Activated T-helper 2 cell treated with anti-CD3 and anti-CD28 coated beads, Interferon-gamma antibody, Interleukin-2, Interleukin-4, amounts not matched to agents 10 μg/mL and 5 μg/mL and 100 μg/mL, durations not matched to agents 14 hours and 24 hours and 36 hours (primary cell): Measurements from ENCODE around the gene CNTNAP2. TPM values are rescaled to one million over a fixed set of nuclear protein-coding genes. Genes with fewer than 3 reads are reported as not detected.

ENCODE experiments used
- DNase-seq: peaks from one replicate; pipeline ENCODE4 v3.0.0; 2021; ENCODE audit warnings: low spot score
- H3K27ac Mint-ChIP-seq: one replicate; pipeline ENCODE4 v1.8.0; 2021; ENCODE audit warnings: mixed read lengths
- H3K27me3 Mint-ChIP-seq: one replicate; pipeline ENCODE4 v1.8.0; 2021; ENCODE audit warnings: low read depth, mixed read lengths
- H3K36me3 Mint-ChIP-seq: one replicate; pipeline ENCODE4 v1.8.0; 2021; ENCODE audit warnings: low read depth, mixed read lengths
- H3K4me1 Mint-ChIP-seq: one replicate; pipeline ENCODE4 v1.8.0; 2021; ENCODE audit warnings: low read depth, mixed read lengths
- H3K4me3 Mint-ChIP-seq: one replicate; pipeline ENCODE4 v1.8.0; 2021; ENCODE audit warnings: low read depth, mild to moderate bottlenecking, moderate library complexity, mixed read lengths
- H3K9me3 Mint-ChIP-seq: one replicate; pipeline ENCODE4 v1.8.0; 2021; ENCODE audit warnings: mixed read lengths
- intact Hi-C: fragments of 100-400 bp; cut with micrococcal nuclease; formaldehyde crosslinking; loops from one replicate; pipeline ENCODE4 v1.15.1; 2023
- total RNA-seq: library from RNA; stranded (reverse); gene quantifications from 2 replicates; pipeline ENCODE4 v1.2.3, GENCODE V29; 2022

Gene CNTNAP2
- total RNA-seq, 1 donor from 2014 or later: not detected

- DNase-seq: no peak
- H3K27me3 Mint-ChIP-seq: no peaks in the 10 kb centered on the region
- H3K27ac Mint-ChIP-seq: no peak overlapping the region
- no peaks in the 10 kb centered on the region for H3K4me1 Mint-ChIP-seq
- no peaks in the 10 kb centered on the region for H3K9me3 Mint-ChIP-seq
- no peaks in the 10 kb centered on the region for H3K36me3 Mint-ChIP-seq
- H3K4me3 Mint-ChIP-seq: no peak overlapping the region
- intact Hi-C loops: no loop called here
These were observed 2114.3 kb downstream of the CNTNAP2 start for GRCh38 chr7:148230883-148231282.

GRCh38 chr7:148232784-148233183, 2116.2 kb downstream of the CNTNAP2 start:
- no peak overlapping the region for H3K27ac Mint-ChIP-seq
- H3K27me3 Mint-ChIP-seq: no peaks in the 10 kb centered on the region
- DNase-seq: no peak
- no peak overlapping the region for H3K4me3 Mint-ChIP-seq
- no peaks in the 10 kb centered on the region for H3K4me1 Mint-ChIP-seq
- intact Hi-C loops: no loop called here
- no peaks in the 10 kb centered on the region for H3K36me3 Mint-ChIP-seq
- H3K9me3 Mint-ChIP-seq: no peaks in the 10 kb centered on the region

GRCh38 chr7:148234715-148235114, 2118.1 kb downstream of the CNTNAP2 start:
- Mint-ChIP-seq H3K27me3 (no peaks in the 10 kb centered on the region), H3K4me1 (no peaks in the 10 kb centered on the region), H3K27ac (no peak overlapping the region), H3K9me3 (no peaks in the 10 kb centered on the region), H3K4me3 (no peak overlapping the region), H3K36me3 (no peaks in the 10 kb centered on the region)
- DNase-seq: no peak
- intact Hi-C loops: no loop called here

- Mint-ChIP-seq H3K27ac (no peak overlapping the region), H3K9me3 (no peaks in the 10 kb centered on the region), H3K4me3 (no peak overlapping the region), H3K36me3 (no peaks in the 10 kb centered on the region), H3K4me1 (peaks cover 3% of the 10 kb centered on the region), H3K27me3 (peaks cover 15% of the 10 kb centered on the region)
- DNase-seq: no peak
- intact Hi-C loops: no loop called here
These were observed 2122.2 kb downstream of the CNTNAP2 start for GRCh38 chr7:148238761-148239325.

GRCh38 chr7:148241700-148242293, 2125.2 kb downstream of the CNTNAP2 start:
- no peaks in the 10 kb centered on the region for H3K9me3 Mint-ChIP-seq
- H3K27ac Mint-ChIP-seq: no peak overlapping the region
- no peaks in the 10 kb centered on the region for H3K36me3 Mint-ChIP-seq
- intact Hi-C loops: no loop called here
- H3K4me3 Mint-ChIP-seq: no peak overlapping the region
- peaks cover 15% of the 10 kb centered on the region for H3K27me3 Mint-ChIP-seq
- no peak for DNase-seq
- H3K4me1 Mint-ChIP-seq: peaks cover 3% of the 10 kb centered on the region

- intact Hi-C loops: no loop called here
- H3K27ac Mint-ChIP-seq: no peak overlapping the region
These were observed 2125.8 kb downstream of the CNTNAP2 start for GRCh38 chr7:148242294-148242821.

GRCh38 chr7:148245381-148245780, 2128.8 kb downstream of the CNTNAP2 start:
- intact Hi-C loops: no loop called here
- Mint-ChIP-seq H3K36me3 (no peaks in the 10 kb centered on the region), H3K9me3 (no peaks in the 10 kb centered on the region), H3K27ac (no peak overlapping the region), H3K4me3 (no peak overlapping the region), H3K27me3 (peaks cover 14% of the 10 kb centered on the region), H3K4me1 (peaks cover 3% of the 10 kb centered on the region)
- DNase-seq: no peak

More at GRCh38 chr7:148242294-148242821, 2125.8 kb downstream of the CNTNAP2 start:
- Mint-ChIP-seq H3K9me3 (no peaks in the 10 kb centered on the region), H3K36me3 (no peaks in the 10 kb centered on the region), H3K27me3 (peaks cover 15% of the 10 kb centered on the region), H3K4me1 (peaks cover 3% of the 10 kb centered on the region), H3K4me3 (no peak overlapping the region)
- no peak for DNase-seq

- no peaks in the 10 kb centered on the region for H3K27me3 Mint-ChIP-seq
- H3K36me3 Mint-ChIP-seq: no peaks in the 10 kb centered on the region
- intact Hi-C loops: no loop called here
- H3K4me3 Mint-ChIP-seq: no peak overlapping the region
- peaks cover 16% of the 10 kb centered on the region for H3K9me3 Mint-ChIP-seq
- DNase-seq: no peak
- H3K27ac Mint-ChIP-seq: no peak overlapping the region
- H3K4me1 Mint-ChIP-seq: no peaks in the 10 kb centered on the region
These were observed 2137.0 kb downstream of the CNTNAP2 start for GRCh38 chr7:148253629-148254028.

GRCh38 chr7:148255333-148255732, 2138.7 kb downstream of the CNTNAP2 start:
- Mint-ChIP-seq H3K27ac (no peak overlapping the region), H3K4me3 (no peak overlapping the region), H3K27me3 (no peaks in the 10 kb centered on the region), H3K9me3 (peaks cover 16% of the 10 kb centered on the region), H3K4me1 (no peaks in the 10 kb centered on the region), H3K36me3 (no peaks in the 10 kb centered on the region)
- no peak for DNase-seq
- intact Hi-C loops: no loop called here

GRCh38 chr7:148256433-148256832, 2139.8 kb downstream of the CNTNAP2 start:
- Mint-ChIP-seq H3K9me3 (peaks cover 10% of the 10 kb centered on the region), H3K36me3 (no peaks in the 10 kb centered on the region), H3K4me3 (no peak overlapping the region), H3K4me1 (no peaks in the 10 kb centered on the region), H3K27me3 (no peaks in the 10 kb centered on the region), H3K27ac (no peak overlapping the region)
- no peak for DNase-seq
- intact Hi-C loops: no loop called here

- no peaks in the 10 kb centered on the region for H3K9me3 Mint-ChIP-seq
- no peak for DNase-seq
- intact Hi-C loops: no loop called here
- no peak overlapping the region for H3K4me3 Mint-ChIP-seq
- no peaks in the 10 kb centered on the region for H3K36me3 Mint-ChIP-seq
- H3K27ac Mint-ChIP-seq: no peak overlapping the region
- peaks cover 7% of the 10 kb centered on the region for H3K4me1 Mint-ChIP-seq
- peaks cover 8% of the 10 kb centered on the region for H3K27me3 Mint-ChIP-seq
These were observed 2144.0 kb downstream of the CNTNAP2 start for GRCh38 chr7:148260599-148260998.

GRCh38 chr7:148261523-148261922, 2144.9 kb downstream of the CNTNAP2 start:
- H3K9me3 Mint-ChIP-seq: no peaks in the 10 kb centered on the region
- H3K4me3 Mint-ChIP-seq: no peak overlapping the region
- intact Hi-C loops: no loop called here
- peaks cover 7% of the 10 kb centered on the region for H3K4me1 Mint-ChIP-seq
- H3K27me3 Mint-ChIP-seq: peaks cover 8% of the 10 kb centered on the region
- no peak for DNase-seq
- no peak overlapping the region for H3K27ac Mint-ChIP-seq
- H3K36me3 Mint-ChIP-seq: no peaks in the 10 kb centered on the region

GRCh38 chr7:148261996-148262688, 2145.5 kb downstream of the CNTNAP2 start:
- no peak for DNase-seq
- Mint-ChIP-seq H3K36me3 (no peaks in the 10 kb centered on the region), H3K4me3 (no peak overlapping the region), H3K27me3 (peaks cover 8% of the 10 kb centered on the region), H3K27ac (no peak overlapping the region), H3K4me1 (peaks cover 7% of the 10 kb centered on the region), H3K9me3 (no peaks in the 10 kb centered on the region)
- intact Hi-C loops: no loop called here
